ENCODE data around the gene XYLT1.

GRCh38 chr16:17129971-17130370 is 340.8 kb downstream of the XYLT1 start:
- TF ChIP-seq, protein P1, sequence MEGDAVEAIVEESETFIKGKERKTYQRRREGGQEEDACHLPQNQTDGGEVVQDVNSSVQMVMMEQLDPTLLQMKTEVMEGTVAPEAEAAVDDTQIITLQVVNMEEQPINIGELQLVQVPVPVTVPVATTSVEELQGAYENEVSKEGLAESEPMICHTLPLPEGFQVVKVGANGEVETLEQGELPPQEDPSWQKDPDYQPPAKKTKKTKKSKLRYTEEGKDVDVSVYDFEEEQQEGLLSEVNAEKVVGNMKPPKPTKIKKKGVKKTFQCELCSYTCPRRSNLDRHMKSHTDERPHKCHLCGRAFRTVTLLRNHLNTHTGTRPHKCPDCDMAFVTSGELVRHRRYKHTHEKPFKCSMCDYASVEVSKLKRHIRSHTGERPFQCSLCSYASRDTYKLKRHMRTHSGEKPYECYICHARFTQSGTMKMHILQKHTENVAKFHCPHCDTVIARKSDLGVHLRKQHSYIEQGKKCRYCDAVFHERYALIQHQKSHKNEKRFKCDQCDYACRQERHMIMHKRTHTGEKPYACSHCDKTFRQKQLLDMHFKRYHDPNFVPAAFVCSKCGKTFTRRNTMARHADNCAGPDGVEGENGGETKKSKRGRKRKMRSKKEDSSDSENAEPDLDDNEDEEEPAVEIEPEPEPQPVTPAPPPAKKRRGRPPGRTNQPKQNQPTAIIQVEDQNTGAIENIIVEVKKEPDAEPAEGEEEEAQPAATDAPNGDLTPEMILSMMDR (IDR thresholded peaks at IDR 0.05; ENCODE audit: low read depth, low read length): no peak
- no peak for TF ChIP-seq EZH2phosphoT487 (IDR thresholded peaks at IDR 0.05; ENCODE audit: low read depth)

Measured in OCI-LY3 (cell line).